NT2/D1 (cell line): ENCODE data around the gene CRACR2B.

Experiments
- DNase-seq: peaks from one replicate; pipeline ENCODE4 v3.0.0-alpha.2; 2011; ENCODE audit warnings: low read depth, low spot score
- H3K27me3 ChIP-seq: 2 replicates; pipeline ENCODE4 v1.6.0; 2011; ENCODE audit warnings: mild to moderate bottlenecking; ENCODE audit not compliant: insufficient read length, insufficient read depth
- H3K36me3 ChIP-seq: 2 replicates; pipeline ENCODE4 v1.6.1; 2011; ENCODE audit warnings: mild to moderate bottlenecking, low read length, mixed read lengths; ENCODE audit not compliant: insufficient read depth, insufficient read length
- H3K4me1 ChIP-seq: 2 replicates; pipeline ENCODE4 v1.5.1; 2011; ENCODE audit not compliant: insufficient read depth, insufficient read length
- H3K4me3 ChIP-seq: 2 replicates; pipeline ENCODE4 v1.5.1; 2011; ENCODE audit warnings: low read depth; ENCODE audit not compliant: insufficient read length
- H3K9ac ChIP-seq: 2 replicates; pipeline ENCODE4 v1.6.0; 2011; ENCODE audit warnings: low read depth; ENCODE audit not compliant: insufficient read length
- H3K9me3 ChIP-seq: 2 replicates; pipeline ENCODE4 v1.5.1; 2011; ENCODE audit warnings: mild to moderate bottlenecking, low read length; ENCODE audit not compliant: insufficient read depth
- SUZ12 ChIP-seq: IDR thresholded peaks from 2 replicates; pipeline ENCODE4 v1.6.1; 2011; ENCODE audit not compliant: insufficient read length, insufficient read depth; ENCODE audit errors: extremely low read depth
- YY1 ChIP-seq: IDR thresholded peaks from 2 replicates; pipeline ENCODE4 v1.6.1; 2011; ENCODE audit not compliant: insufficient read length, insufficient read depth
- ZNF274 ChIP-seq: IDR thresholded peaks from 2 replicates; pipeline ENCODE4 v1.6.1; 2011; ENCODE audit warnings: mild to moderate bottlenecking, low read depth, low read length

Gene CRACR2B

DNA sequence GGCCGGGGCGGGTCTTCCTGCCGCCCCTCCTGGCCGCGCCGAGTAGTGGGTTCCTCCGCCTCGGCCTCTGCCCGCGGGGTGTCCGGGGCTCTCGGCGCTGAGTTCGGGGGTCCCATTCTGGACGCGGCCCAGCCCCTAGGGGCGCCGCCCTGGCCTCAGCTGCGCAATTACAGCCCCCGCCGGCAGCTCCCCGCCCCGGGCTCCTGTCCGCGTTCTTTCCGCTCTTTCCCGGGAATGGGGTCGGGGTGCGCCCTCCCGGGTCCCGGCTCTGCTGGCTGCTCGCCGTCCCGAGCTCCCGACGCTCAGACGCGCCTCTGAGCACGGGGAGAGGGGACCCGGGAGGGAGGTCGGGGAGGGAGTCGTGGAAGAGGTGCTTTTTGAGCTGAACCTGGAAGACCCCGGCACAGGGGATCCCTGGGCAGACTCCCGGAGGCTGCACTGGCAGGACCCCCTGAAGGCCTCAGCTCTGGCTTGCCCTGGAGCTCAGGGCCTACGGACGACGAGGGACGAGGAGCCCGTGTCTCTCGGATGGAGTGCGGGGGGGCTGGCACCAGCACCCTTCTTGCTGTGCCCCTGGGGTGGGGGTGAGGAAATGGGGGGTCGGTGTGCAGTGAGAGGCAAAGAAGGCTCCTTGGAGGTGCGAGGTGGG is 15.5 kb downstream of the CRACR2B start:
- DNase-seq, result no peak
- TF ChIP-seq YY1 (no peak), ZNF274 (no peak), SUZ12 (no peak)
- H3K4me1 ChIP-seq, result peaks cover 52% of the 10 kb centered on the region
- H3K4me3 ChIP-seq, result peak overlapping the region; percentile 80
- peaks cover 42% of the 10 kb centered on the region for H3K36me3 ChIP-seq
- H3K9ac ChIP-seq, result peak overlapping the region; percentile 99
- no peaks in the 10 kb centered on the region for H3K9me3 ChIP-seq
- H3K27me3 ChIP-seq, result no peaks in the 10 kb centered on the region

DNA sequence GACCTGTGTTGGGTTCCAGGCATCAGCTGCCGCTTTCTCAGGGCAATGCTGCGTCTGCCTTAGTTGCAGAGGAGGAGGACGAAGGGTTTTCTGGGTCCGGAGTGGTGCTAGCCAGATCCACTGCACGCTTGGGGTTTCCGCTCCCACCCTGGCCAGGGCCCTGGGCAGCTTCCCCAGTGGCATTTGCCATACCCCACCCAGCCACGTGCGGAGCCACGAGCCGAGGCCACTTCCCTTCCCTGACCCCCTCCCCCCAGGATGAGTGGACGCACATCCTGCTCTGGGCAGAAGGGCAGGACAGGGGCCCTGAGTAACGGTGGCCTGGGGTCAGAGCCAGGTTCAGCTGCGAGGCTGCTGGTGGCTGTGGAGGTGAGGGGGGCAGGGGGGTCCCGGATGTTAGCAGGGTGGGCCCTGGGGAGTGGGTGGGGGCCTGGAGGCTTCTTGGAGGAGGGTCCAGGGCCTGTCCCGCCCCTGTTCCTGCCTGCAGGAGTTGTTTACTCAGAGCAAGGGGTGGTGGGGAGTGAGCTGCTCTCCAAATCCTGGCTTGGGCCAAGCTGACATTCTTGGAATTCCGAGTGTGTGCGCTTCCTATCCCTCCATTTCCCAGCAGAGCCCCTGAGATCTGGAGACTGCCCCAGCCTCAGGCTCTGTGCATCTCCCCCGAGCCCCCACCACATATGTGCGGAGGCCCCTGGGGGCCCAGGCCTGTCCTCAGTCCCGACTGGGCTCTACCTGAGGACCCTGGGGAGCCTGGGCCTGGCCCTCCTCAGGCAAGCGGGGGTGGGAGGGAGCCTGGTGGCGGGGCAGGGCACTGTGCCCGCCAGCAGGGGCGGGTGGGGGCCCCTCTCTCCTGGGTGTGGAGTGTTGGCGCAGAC is 16.3 kb downstream of the CRACR2B start:
- peak; percentile 97 for DNase-seq
- no peaks in the 10 kb centered on the region for H3K9me3 ChIP-seq
- peaks cover 50% of the 10 kb centered on the region for H3K4me1 ChIP-seq
- H3K4me3 ChIP-seq, result peak overlapping the region; percentile 80
- H3K9ac ChIP-seq, result peak overlapping the region; percentile 99
- TF ChIP-seq YY1 (no peak), ZNF274 (no peak), SUZ12 (no peak)
- H3K27me3 ChIP-seq, result no peaks in the 10 kb centered on the region
- peaks cover 34% of the 10 kb centered on the region for H3K36me3 ChIP-seq

DNA sequence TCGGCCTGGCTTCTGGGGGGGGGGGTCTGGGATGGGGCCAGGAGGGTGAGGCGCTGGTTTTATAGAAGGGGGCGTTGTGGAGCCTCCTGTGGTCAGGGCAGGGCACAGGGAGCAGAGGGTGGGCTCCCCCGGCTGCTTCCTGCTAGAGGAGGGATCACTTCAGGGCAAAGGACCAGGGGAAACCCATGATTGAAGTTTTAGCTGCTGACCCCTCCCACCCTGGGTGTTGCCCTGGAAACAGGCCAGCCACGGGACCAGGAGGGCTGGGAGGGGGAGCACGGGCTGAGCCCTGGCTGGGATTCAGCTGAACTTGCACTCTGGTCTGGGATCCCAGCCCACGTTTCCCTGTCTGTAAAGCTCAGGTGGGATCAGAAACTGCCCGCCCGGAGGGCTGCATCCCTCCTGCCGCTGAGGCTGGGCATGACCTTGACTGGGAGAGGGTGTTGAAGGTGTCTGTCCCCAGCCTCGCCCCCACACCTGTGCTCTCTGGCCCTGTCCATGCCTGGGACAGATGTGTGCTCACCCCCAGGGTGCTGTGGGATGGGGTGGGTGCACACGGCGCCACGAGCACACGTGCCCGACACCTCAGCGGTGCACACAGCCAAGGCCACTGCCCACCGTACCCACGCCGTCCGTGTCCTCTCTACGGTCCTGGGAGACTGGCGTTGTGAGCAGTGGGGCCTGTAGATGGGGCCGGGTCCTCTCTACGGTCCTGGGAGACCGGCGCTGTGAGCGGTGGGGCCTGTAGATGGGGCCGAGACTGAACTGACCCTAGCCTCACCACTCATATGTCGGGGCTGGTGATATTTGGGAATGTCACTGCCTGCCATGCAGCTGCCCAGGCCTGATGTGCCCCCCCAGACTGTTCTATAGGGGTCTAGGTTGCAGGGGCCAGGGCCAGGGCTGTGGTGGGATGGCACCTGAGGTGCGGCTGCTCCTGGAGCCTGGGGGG is 17.2 kb downstream of the CRACR2B start:
- DNase-seq, result peak; percentile 90
- TF ChIP-seq SUZ12 (no peak), YY1 (no peak), ZNF274 (no peak)
- Histone ChIP-seq H3K27me3 (no peaks in the 10 kb centered on the region), H3K4me3 (peak overlapping the region; percentile 80), H3K9ac (peak overlapping the region; percentile 83), H3K9me3 (no peaks in the 10 kb centered on the region), H3K36me3 (peaks cover 25% of the 10 kb centered on the region), H3K4me1 (peaks cover 42% of the 10 kb centered on the region)

GRCh38 chr11:845872-846495 is 18.3 kb downstream of the CRACR2B start:
- H3K4me3 ChIP-seq, result no peak overlapping the region
- TF ChIP-seq SUZ12 (no peak), ZNF274 (no peak), YY1 (no peak)
- H3K4me1 ChIP-seq, result peaks cover 39% of the 10 kb centered on the region
- H3K27me3 ChIP-seq, result no peaks in the 10 kb centered on the region
- H3K9me3 ChIP-seq, result no peaks in the 10 kb centered on the region
- DNase-seq, result no peak
- H3K36me3 ChIP-seq, result peaks cover 15% of the 10 kb centered on the region
- peak overlapping the region; percentile 83 for H3K9ac ChIP-seq

- TF ChIP-seq ZNF274, result no peak
- TF ChIP-seq SUZ12, result no peak
- no peak for TF ChIP-seq YY1
- peak overlapping the region; percentile 83 for H3K9ac ChIP-seq
Observed at GRCh38 chr11:846496-847098, 18.9 kb downstream of the CRACR2B start.

DNA sequence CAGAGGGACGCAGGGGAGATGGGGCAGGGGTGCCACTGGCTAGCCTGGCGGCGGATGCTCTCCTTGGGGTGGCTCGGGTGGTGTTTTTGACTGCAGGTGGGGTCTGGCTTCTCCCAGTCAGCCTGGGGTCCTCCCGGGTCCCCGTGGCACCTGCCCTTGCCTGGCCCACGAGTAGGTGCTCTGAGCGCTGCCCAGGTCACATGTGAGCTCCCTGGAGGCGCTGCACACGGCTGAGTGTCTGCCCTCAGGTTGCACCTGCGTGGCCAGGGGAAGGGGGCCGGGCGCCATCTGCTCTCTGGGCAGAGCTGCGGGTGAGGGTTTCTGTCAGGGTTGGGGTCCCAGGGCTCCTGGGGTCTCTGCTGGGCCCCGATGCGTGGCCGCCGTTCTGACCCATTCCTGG is 20.2 kb downstream of the CRACR2B start:
- peaks cover 16% of the 10 kb centered on the region for H3K36me3 ChIP-seq
- H3K9ac ChIP-seq, result no peak overlapping the region
- no peaks in the 10 kb centered on the region for H3K9me3 ChIP-seq
- no peak overlapping the region for H3K4me3 ChIP-seq
- H3K4me1 ChIP-seq, result peaks cover 48% of the 10 kb centered on the region
- H3K27me3 ChIP-seq, result no peaks in the 10 kb centered on the region
- DNase-seq, result no peak
- no peak for TF ChIP-seq SUZ12
- no peak for TF ChIP-seq YY1
- no peak for TF ChIP-seq ZNF274

More at GRCh38 chr11:846496-847098, 18.9 kb downstream of the CRACR2B start:
- Histone ChIP-seq H3K4me1 (peaks cover 40% of the 10 kb centered on the region), H3K36me3 (peaks cover 12% of the 10 kb centered on the region), H3K4me3 (no peak overlapping the region), H3K9me3 (no peaks in the 10 kb centered on the region), H3K27me3 (no peaks in the 10 kb centered on the region)
- no peak for DNase-seq
